ENCODE data around the gene NT5DC1. TPM values are rescaled to one million over a fixed set of nuclear protein-coding genes. Genes with fewer than 3 reads are reported as not detected.

NT5DC1 gene
- total and polyA plus RNA-seq, 2 donors (not counting 1 experiment from before 2014, with no cell fraction given), result 26.4 to 54.8 TPM

GRCh38 chr6:116189472-116189871, 88.8 kb downstream of the NT5DC1 start:
- DNase-seq (no peak), ATAC-seq (ENCODE audit: low read depth) (no peak)
- Mint-ChIP-seq H3K27ac (no peak overlapping the region), H3K27me3 (no peaks in the 10 kb centered on the region), H3K4me3 (no peak overlapping the region), H3K4me1 (no peaks in the 10 kb centered on the region), H3K9me3 (ENCODE audit: insufficient read depth) (no peaks in the 10 kb centered on the region)
- Histone ChIP-seq H3K4me2 (replicated peaks; ENCODE audit: low read depth, low read length, poor library complexity, severe bottlenecking) (no peak overlapping the region), H3K9ac (ENCODE audit: low read length) (no peak overlapping the region), H3K36me3 (replicated peaks in 1 of 2; ENCODE audit: control extremely low read depth in 1 of 2, control insufficient read depth in 1 of 2, extremely low read depth in 1 of 2, insufficient read depth in 2 of 2, low read length in 1 of 2) (no peaks in the 10 kb centered on the region), H3K9me3 (ENCODE audit: control extremely low read depth in 1 of 3, control insufficient read depth in 2 of 3, insufficient read depth in 1 of 3, low read length in 2 of 3) (no peaks in the 10 kb centered on the region), H3K4me3 (ENCODE audit: control extremely low read depth in 1 of 5, extremely low read depth in 1 of 5, insufficient read depth in 1 of 5, low read depth in 2 of 5, low read length in 4 of 5) (no peak overlapping the region), H4K20me1 (ENCODE audit: control insufficient read depth, insufficient read depth, low read length, poor library complexity, severe bottlenecking) (peaks cover 5% of the 10 kb centered on the region), H3K4me1 (ENCODE audit: control insufficient read depth in 2 of 2, insufficient read depth in 2 of 2, low read length in 2 of 2) (no peaks in the 10 kb centered on the region), H3K79me2 (ENCODE audit: control insufficient read depth, insufficient read depth, low read length) (no peaks in the 10 kb centered on the region), H3K27ac (ENCODE audit: low read length in 2 of 2) (no peak overlapping the region), H3K27me3 (replicated peaks in 1 of 4; ENCODE audit: control extremely low read depth in 1 of 4, control insufficient read depth in 3 of 4, insufficient read depth in 4 of 4, low read length in 3 of 4) (no peaks in the 10 kb centered on the region), H2AFZ (ENCODE audit: insufficient read depth, low read depth, low read length, poor library complexity, severe bottlenecking) (no peak overlapping the region)
- TF ChIP-seq CTCF (IDR thresholded peaks at IDR 0.05) (no peak), EZH2 (IDR thresholded peaks at IDR 0.05; ENCODE audit: borderline replicate concordance, insufficient read depth, low read depth, low read length, poor library complexity, severe bottlenecking) (no peak)
- intact Hi-C loops (cut with micrococcal nuclease), result no loop called here
- WGBS (ENCODE audit: insufficient coverage), result no CpG with 5 or more reads among the region's 2 CpGs
- ChIA-PET POLR2A (no interaction called here), CTCF (interaction anchor here (0.6 kb wide), 1 partner anchor 39 kb away, joined by 3 read pairs; no protein-coding TSS in a partner anchor)

- DNase-seq, result no peak
These were observed 89.9 kb downstream of the NT5DC1 start for GRCh38 chr6:116190550-116190949.

More at GRCh38 chr6:116190550-116190949, 89.9 kb downstream of the NT5DC1 start:
- 89% methylated on average over 3 of the region's 4 CpGs for WGBS (ENCODE audit: insufficient coverage)
- no peaks in the 10 kb centered on the region for H3K4me1 Mint-ChIP-seq
- no peak overlapping the region for H3K4me3 Mint-ChIP-seq
- ChIA-PET POLR2A (no interaction called here), CTCF (no interaction called here)
- H3K27ac Mint-ChIP-seq, result no peak overlapping the region
- no peaks in the 10 kb centered on the region for H3K27me3 Mint-ChIP-seq
- Histone ChIP-seq H3K9ac (ENCODE audit: low read length) (no peak overlapping the region), H3K79me2 (ENCODE audit: control insufficient read depth, insufficient read depth, low read length) (no peaks in the 10 kb centered on the region), H3K27me3 (replicated peaks in 1 of 4; ENCODE audit: control extremely low read depth in 1 of 4, control insufficient read depth in 3 of 4, insufficient read depth in 4 of 4, low read length in 3 of 4) (no peaks in the 10 kb centered on the region), H3K4me2 (replicated peaks; ENCODE audit: low read depth, low read length, poor library complexity, severe bottlenecking) (no peak overlapping the region), H3K27ac (ENCODE audit: low read length in 2 of 2) (no peak overlapping the region), H3K4me1 (ENCODE audit: control insufficient read depth in 2 of 2, insufficient read depth in 2 of 2, low read length in 2 of 2) (no peaks in the 10 kb centered on the region), H2AFZ (ENCODE audit: insufficient read depth, low read depth, low read length, poor library complexity, severe bottlenecking) (no peak overlapping the region), H3K36me3 (replicated peaks in 1 of 2; ENCODE audit: control extremely low read depth in 1 of 2, control insufficient read depth in 1 of 2, extremely low read depth in 1 of 2, insufficient read depth in 2 of 2, low read length in 1 of 2) (no peaks in the 10 kb centered on the region), H3K4me3 (ENCODE audit: control extremely low read depth in 1 of 5, extremely low read depth in 1 of 5, insufficient read depth in 1 of 5, low read depth in 2 of 5, low read length in 4 of 5) (no peak overlapping the region), H4K20me1 (ENCODE audit: control insufficient read depth, insufficient read depth, low read length, poor library complexity, severe bottlenecking) (peaks cover 5% of the 10 kb centered on the region), H3K9me3 (ENCODE audit: control extremely low read depth in 1 of 3, control insufficient read depth in 2 of 3, insufficient read depth in 1 of 3, low read length in 2 of 3) (no peaks in the 10 kb centered on the region)
- intact Hi-C loops (cut with micrococcal nuclease), result no loop called here
- ATAC-seq (ENCODE audit: low read depth), result no peak
- no peaks in the 10 kb centered on the region for H3K9me3 Mint-ChIP-seq (ENCODE audit: insufficient read depth)
- TF ChIP-seq CTCF (IDR thresholded peaks at IDR 0.05) (no peak), EZH2 (IDR thresholded peaks at IDR 0.05; ENCODE audit: borderline replicate concordance, insufficient read depth, low read depth, low read length, poor library complexity, severe bottlenecking) (no peak)
